Fibroblast of upper back skin (primary cell): ENCODE measurements around the gene CFAP210.
"Not testable (repeated sequence)": the region's sequence is repeated elsewhere in the genome, so short reads cannot be mapped to it uniquely, and the experiment has no call there.

Source experiments
- DNase-seq: peaks from one replicate; pipeline ENCODE4 v3.0.0-alpha.2; 2013

Gene CFAP210

GRCh38 chr2:169613876-169614275, 80.3 kb downstream of the CFAP210 start:
- DNase-seq, result no peak

GRCh38 chr2:169609264-169609663, 84.9 kb downstream of the CFAP210 start:
- DNase-seq, result no peak

- DNase-seq, result no peak
Measured at GRCh38 chr2:169599568-169599967, 94.6 kb downstream of the CFAP210 start.

GRCh38 chr2:169598982-169599381, 95.2 kb downstream of the CFAP210 start:
- DNase-seq, result no peak

- DNase-seq, result not testable (repeated sequence)
Measured at GRCh38 chr2:169596546-169596945, 97.7 kb downstream of the CFAP210 start.
